KMS-11 (cell line): ENCODE measurements around the gene DIPK1A.

Experiments used
- H2AFZ ChIP-seq: fragments of 200-600 bp; sonication (generic); 2 replicates; pipeline ENCODE4 v1.6.1; 2016; ENCODE audit warnings: antibody characterized with exemption, mixed run types, low read depth
- H3K27ac ChIP-seq: fragments of 200-600 bp; sonication (generic); 2 replicates; pipeline ENCODE4 v1.6.1; 2016; ENCODE audit warnings: mild to moderate bottlenecking, mixed run types
- H3K27me3 ChIP-seq: fragments of 200-600 bp; sonication (generic); 2 replicates; pipeline ENCODE4 v1.6.1; 2017; ENCODE audit warnings: mild to moderate bottlenecking, low read depth, mixed run types, moderate library complexity; ENCODE audit not compliant: insufficient read depth
- H3K36me3 ChIP-seq: fragments of 200-600 bp; sonication (generic); 2 replicates; pipeline ENCODE4 v1.6.1; 2017; ENCODE audit warnings: mild to moderate bottlenecking, mixed run types; ENCODE audit not compliant: insufficient read depth
- H3K4me1 ChIP-seq: fragments of 200-600 bp; sonication (generic); 2 replicates; pipeline ENCODE4 v1.6.1; 2016; ENCODE audit warnings: mild to moderate bottlenecking, low read depth, mixed run types; ENCODE audit not compliant: poor library complexity, severe bottlenecking
- H3K4me2 ChIP-seq: fragments of 200-600 bp; sonication (generic); 2 replicates; pipeline ENCODE4 v1.7.0; 2016; ENCODE audit warnings: mild to moderate bottlenecking, mixed run types
- H3K4me3 ChIP-seq: fragments of 200-600 bp; sonication (generic); IDR thresholded peaks from 2 replicates; pipeline ENCODE4 v1.6.1; 2017; ENCODE audit warnings: low read depth, low read length, mixed read lengths; ENCODE audit not compliant: insufficient read depth
- H3K79me2 ChIP-seq: fragments of 200-600 bp; sonication (generic); 2 replicates; pipeline ENCODE4 v1.6.1; 2016; ENCODE audit warnings: low read depth, mixed run types; ENCODE audit not compliant: insufficient read depth
- H3K9ac ChIP-seq: fragments of 200-600 bp; sonication (generic); 2 replicates; pipeline ENCODE4 v1.6.1; 2016; ENCODE audit warnings: mild to moderate bottlenecking, mixed run types
- H4K20me1 ChIP-seq: fragments of 200-600 bp; sonication (generic); 2 replicates; pipeline ENCODE4 v1.6.1; 2016; ENCODE audit warnings: mild to moderate bottlenecking, mixed run types; ENCODE audit not compliant: insufficient read depth
- CTCF ChIP-seq: fragments of 200-600 bp; sonication (generic); conservative IDR thresholded peaks from 2 replicates; pipeline ENCODE4 v1.6.1; 2017; ENCODE audit warnings: low read depth, mild to moderate bottlenecking, antibody characterized with exemption, low read length, moderate library complexity, mixed read lengths

DIPK1A gene

GRCh38 chr1:92817137-92817697 lies 144.0 kb downstream of the DIPK1A start:
- H3K4me3 ChIP-seq = no peak overlapping the region
- no peak overlapping the region for H3K9ac ChIP-seq
- no peaks in the 10 kb centered on the region for H3K79me2 ChIP-seq
- no peaks in the 10 kb centered on the region for H4K20me1 ChIP-seq
- H3K36me3 ChIP-seq = no peaks in the 10 kb centered on the region
- no peaks in the 10 kb centered on the region for H3K27me3 ChIP-seq
- H2AFZ ChIP-seq = no peak overlapping the region
- no peaks in the 10 kb centered on the region for H3K4me1 ChIP-seq
- no peak for TF ChIP-seq CTCF
- no peak overlapping the region for H3K4me2 ChIP-seq
- no peak overlapping the region for H3K27ac ChIP-seq

- Histone ChIP-seq H3K9ac (no peak overlapping the region), H3K79me2 (no peaks in the 10 kb centered on the region), H3K36me3 (no peaks in the 10 kb centered on the region), H3K4me1 (no peaks in the 10 kb centered on the region), H3K4me2 (no peak overlapping the region), H3K27ac (no peak overlapping the region), H3K27me3 (no peaks in the 10 kb centered on the region), H3K4me3 (no peak overlapping the region), H4K20me1 (no peaks in the 10 kb centered on the region), H2AFZ (no peak overlapping the region)
- TF ChIP-seq CTCF = no peak
Observed at GRCh38 chr1:92816732-92817131, 144.5 kb downstream of the DIPK1A start.

GRCh38 chr1:92808381-92808780 lies 152.9 kb downstream of the DIPK1A start:
- no peak overlapping the region for H3K4me3 ChIP-seq
- TF ChIP-seq CTCF = no peak
- H3K36me3 ChIP-seq = no peaks in the 10 kb centered on the region
- no peaks in the 10 kb centered on the region for H3K79me2 ChIP-seq
- H3K9ac ChIP-seq = no peak overlapping the region
- H3K27ac ChIP-seq = no peak overlapping the region
- no peaks in the 10 kb centered on the region for H3K27me3 ChIP-seq
- H3K4me2 ChIP-seq = no peak overlapping the region
- no peaks in the 10 kb centered on the region for H3K4me1 ChIP-seq
- H2AFZ ChIP-seq = no peak overlapping the region
- no peaks in the 10 kb centered on the region for H4K20me1 ChIP-seq

GRCh38 chr1:92805216-92805615 lies 156.0 kb downstream of the DIPK1A start:
- TF ChIP-seq CTCF = no peak
- Histone ChIP-seq H4K20me1 (no peaks in the 10 kb centered on the region), H3K4me3 (no peak overlapping the region), H3K27ac (no peak overlapping the region), H3K9ac (no peak overlapping the region), H3K36me3 (no peaks in the 10 kb centered on the region), H3K27me3 (no peaks in the 10 kb centered on the region), H3K4me1 (no peaks in the 10 kb centered on the region), H2AFZ (no peak overlapping the region), H3K4me2 (no peak overlapping the region), H3K79me2 (no peaks in the 10 kb centered on the region)
